ENCODE data around the gene FLVCR2. TPM values are rescaled to one million over a fixed set of nuclear protein-coding genes. Genes with fewer than 3 reads are reported as not detected.

Gene FLVCR2
- total and polyA plus RNA-seq, 2 of the 13 experiments (the other 11 are each of a cell fraction or from before 2014, with no cell fraction given) = 9.9 to 10.5 TPM

DNA sequence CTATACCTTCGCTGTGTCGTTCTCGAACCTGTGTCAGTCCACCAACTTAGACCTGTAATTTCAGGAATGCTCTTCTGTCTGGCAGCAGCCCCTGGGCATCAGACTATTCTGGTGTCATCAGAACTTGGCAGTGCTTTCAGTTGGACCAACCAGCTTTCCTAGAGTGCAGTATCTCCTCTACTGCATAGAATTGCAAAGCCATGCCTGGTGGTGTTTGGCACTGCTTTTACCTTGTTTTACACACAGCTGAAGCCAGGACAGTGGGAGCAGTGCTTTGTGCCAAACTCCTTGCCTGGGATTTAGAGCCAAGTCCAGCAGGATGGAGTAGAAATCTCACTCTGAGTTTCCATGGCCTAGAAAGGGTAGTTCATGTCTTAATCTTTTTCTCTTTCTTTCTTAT, 1.5 kb downstream of the FLVCR2 start:
- ATAC-seq (peak; percentile 5; the same call in 2 of the 3 replicates), FAIRE-seq (no peak), DNase-seq (ENCODE audit: low spot score) (no peak)
- Histone ChIP-seq H3K4me1 (ENCODE audit: insufficient read depth, low read length) (peaks cover 48% of the 10 kb centered on the region), H3K9me3 (ENCODE audit: low read length) (no peaks in the 10 kb centered on the region), H3K27me3 (ENCODE audit: control insufficient read depth in 1 of 2, insufficient read depth in 2 of 2, low read length in 2 of 2) (no peaks in the 10 kb centered on the region; a peak in 1 of 5 replicates), H3K79me2 (ENCODE audit: insufficient read depth, low read length) (peaks cover 18% of the 10 kb centered on the region), H2AFZ (ENCODE audit: low read length) (no peak overlapping the region), H3K4me2 (ENCODE audit: low read depth, low read length) (peak overlapping the region; percentile 96), H3K9ac (ENCODE audit: insufficient read depth, low read depth, low read length) (peak overlapping the region; percentile 73), H3K36me3 (replicated peaks in 1 of 2; ENCODE audit: control insufficient read depth in 1 of 2, insufficient read depth in 2 of 2, low read length in 2 of 2) (no peaks in the 10 kb centered on the region), H3K27ac (ENCODE audit: extremely low read length, insufficient read depth, low read length) (no peak overlapping the region), H4K20me1 (ENCODE audit: insufficient read depth, low read length) (no peaks in the 10 kb centered on the region), H3K4me3 (replicated peaks in 1 of 3; ENCODE audit: insufficient read depth in 1 of 3, low read depth in 2 of 3, low read length in 3 of 3) (peak overlapping the region; percentile 64 to 91 (median 82))
- in situ Hi-C loops (cut with HindIII; ENCODE audit: extremely low pct_ligation_motif_present, low pct_unique_long_range_greater_than_20kb) (loop anchor here (5.0 kb wide), 1 partner anchor 72 kb away; no protein-coding TSS in a partner anchor), intact Hi-C loops (cut with micrococcal nuclease; ENCODE audit: unreplicated experiment) (loop anchor here (5.0 kb wide), 1 partner anchor 402 kb away; the partner anchor contains the start of gene TGFB3)
- WGBS (ENCODE audit: low lambda C conversion rate) = 17% methylated on average over 3 of the region's 3 CpGs
- ChIA-PET CTCF (ENCODE audit: low intra/inter-chr PET ratio, low total read pairs) (interaction anchor here (4.4 kb wide), 1 partner anchor 73 kb away, joined by 123 read pairs; no protein-coding TSS in a partner anchor), POLR2A (interaction anchor here (1.9 to 6.1 kb wide), 3 partner anchors 66 to 77 kb away, joined by 11 to 127 read pairs (median 22); no protein-coding TSS in a partner anchor)
- BruUV-seq (replicated peaks) = no TSS peak
- TF ChIP-seq ZFP36L2 (CRISPR knock-in tag; IDR thresholded peaks at IDR 0.05) (no peak), BCL6 (CRISPR knock-in tag; IDR thresholded peaks at IDR 0.05) (0 out of 2 replicates have a peak, but pooled peaks have one; percentile 18), CREM (IDR thresholded peaks at IDR 0.05) (no peak), CREM (CRISPR knock-in tag; IDR thresholded peaks at IDR 0.05) (no peak)
- TF ChIP-seq, protein P1, sequence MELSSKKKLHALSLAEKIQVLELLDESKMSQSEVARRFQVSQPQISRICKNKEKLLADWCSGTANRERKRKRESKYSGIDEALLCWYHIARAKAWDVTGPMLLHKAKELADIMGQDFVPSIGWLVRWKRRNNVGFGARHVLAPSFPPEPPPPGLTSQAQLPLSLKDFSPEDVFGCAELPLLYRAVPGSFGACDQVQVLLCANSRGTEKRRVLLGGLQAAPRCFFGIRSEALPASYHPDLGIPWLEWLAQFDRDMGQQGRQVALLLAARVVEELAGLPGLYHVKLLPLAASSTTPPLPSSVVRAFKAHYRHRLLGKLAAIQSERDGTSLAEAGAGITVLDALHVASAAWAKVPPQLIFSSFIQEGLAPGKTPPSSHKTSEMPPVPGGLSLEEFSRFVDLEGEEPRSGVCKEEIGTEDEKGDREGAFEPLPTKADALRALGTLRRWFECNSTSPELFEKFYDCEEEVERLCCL (CRISPR knock-in tag; IDR thresholded peaks at IDR 0.05; ENCODE audit: borderline replicate concordance) = no peak
- TF ChIP-seq, protein P2, sequence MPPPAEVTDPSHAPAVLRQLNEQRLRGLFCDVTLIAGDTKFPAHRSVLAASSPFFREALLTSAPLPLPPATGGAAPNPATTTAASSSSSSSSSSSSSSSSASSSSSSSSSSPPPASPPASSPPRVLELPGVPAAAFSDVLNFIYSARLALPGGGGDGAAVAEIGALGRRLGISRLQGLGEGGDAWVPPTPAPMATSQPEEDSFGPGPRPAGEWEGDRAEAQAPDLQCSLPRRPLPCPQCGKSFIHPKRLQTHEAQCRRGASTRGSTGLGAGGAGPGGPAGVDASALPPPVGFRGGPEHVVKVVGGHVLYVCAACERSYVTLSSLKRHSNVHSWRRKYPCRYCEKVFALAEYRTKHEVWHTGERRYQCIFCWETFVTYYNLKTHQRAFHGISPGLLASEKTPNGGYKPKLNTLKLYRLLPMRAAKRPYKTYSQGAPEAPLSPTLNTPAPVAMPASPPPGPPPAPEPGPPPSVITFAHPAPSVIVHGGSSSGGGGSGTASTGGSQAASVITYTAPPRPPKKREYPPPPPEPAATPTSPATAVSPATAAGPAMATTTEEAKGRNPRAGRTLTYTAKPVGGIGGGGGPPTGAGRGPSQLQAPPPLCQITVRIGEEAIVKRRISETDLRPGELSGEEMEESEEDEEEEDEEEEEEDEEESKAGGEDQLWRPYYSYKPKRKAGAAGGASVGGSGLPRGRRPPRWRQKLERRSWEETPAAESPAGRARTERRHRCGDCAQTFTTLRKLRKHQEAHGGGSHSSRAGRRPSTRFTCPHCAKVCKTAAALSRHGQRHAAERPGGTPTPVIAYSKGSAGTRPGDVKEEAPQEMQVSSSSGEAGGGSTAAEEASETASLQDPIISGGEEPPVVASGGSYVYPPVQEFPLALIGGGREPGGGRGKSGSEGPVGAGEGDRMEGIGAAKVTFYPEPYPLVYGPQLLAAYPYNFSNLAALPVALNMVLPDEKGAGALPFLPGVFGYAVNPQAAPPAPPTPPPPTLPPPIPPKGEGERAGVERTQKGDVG (CRISPR knock-in tag; IDR thresholded peaks at IDR 0.05; ENCODE audit: borderline replicate concordance) = 0 out of 2 replicates have a peak, but pooled peaks have one; percentile 1

All from HepG2 (cell line).